ENCODE measurements around the gene AKAP10.
"Not testable (repeated sequence)": the region's sequence is repeated elsewhere in the genome, so short reads cannot be mapped to it uniquely, and the experiment has no call there.

The AKAP10 gene

DNA sequence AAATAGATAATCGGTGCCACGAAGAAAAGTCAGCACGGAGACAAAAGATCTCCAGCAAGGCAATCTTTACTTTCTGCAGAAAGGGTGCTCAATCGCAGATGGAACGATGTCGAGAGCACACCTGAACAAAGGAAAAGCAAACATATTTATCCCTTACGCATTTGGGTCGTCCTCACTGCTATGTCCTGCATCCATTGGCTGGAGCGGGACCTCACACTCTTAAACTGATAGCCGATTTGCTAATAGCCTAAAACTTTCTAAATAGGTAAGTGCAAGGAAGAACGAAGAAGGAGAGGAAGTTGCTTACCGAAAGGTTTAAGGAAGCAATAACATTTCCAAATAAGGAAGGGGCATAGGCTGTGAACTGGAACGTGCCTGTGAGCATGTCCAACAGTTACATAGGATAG lies 1.2 kb upstream of the AKAP10 start:
- no peak for DNase-seq (ENCODE audit: low read depth)

DNA sequence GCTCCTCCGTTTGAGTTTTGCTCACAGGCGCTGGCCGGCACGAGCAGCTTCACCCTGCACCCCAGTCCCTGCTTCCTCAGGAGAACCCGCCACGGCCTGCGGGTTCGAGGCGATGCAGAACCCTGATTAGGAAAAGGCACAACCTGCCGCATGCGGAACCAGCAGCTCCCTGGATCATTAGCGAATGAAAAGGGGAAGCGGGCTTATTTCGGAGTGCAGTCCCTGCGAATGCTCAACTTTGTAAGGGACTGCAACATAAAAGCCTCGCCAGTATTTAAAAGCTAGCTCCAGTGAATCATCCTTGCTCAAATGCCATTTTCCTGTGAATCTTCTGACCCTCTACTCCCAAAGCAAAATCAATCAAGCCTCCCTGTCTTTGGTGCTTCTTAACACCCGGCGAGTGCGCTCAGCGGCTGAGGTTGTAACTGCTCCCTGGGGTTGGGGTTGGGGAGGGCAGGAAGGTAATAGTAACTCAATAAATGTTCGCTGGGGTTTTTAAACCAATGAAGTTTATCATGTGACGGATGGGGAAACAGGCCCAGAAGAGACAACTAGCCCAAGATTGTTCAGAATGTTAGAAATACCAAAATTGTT lies 678 bp upstream of the AKAP10 start:
- no peak for DNase-seq (ENCODE audit: low read depth)

DNA sequence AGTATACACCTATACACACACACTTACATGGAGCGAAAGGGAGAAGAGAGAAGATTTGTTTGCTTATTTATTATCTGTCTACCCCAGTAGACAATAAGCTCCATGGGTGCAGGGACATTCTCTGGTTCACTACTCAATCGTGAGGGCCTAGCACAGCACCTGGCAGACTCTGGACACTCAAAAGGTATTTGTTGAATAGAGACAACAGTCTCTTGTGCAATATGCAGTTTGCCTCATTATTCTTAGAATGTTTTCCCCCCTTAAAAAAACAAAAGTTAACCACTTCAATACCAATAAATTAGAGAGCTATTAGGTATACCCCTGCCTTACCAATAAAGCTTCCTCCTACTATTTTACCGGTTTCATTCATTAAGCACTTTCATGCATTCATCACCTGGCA lies 2.0 kb downstream of the AKAP10 start:
- DNase-seq (ENCODE audit: low read depth): no peak

DNA sequence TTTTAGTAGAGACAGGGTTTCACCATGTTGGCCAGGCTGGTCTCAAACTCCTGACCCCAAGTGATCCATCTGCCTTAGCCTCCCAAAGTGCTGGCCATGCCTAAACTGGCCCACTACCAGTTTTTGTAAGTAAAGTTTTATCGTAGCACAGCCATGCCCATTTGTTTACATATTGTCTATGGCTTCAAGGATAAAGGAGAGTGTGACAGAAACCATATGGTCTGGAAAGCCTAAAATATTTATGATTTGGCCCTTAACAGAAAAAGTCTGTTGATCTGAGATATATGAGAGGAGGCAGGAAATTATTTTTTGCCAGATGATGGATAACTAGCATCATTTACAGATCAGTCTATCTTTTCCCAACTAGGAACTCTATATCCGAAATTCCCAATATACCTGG lies 4.5 kb downstream of the AKAP10 start:
- no peak for DNase-seq (ENCODE audit: low read depth)

DNA sequence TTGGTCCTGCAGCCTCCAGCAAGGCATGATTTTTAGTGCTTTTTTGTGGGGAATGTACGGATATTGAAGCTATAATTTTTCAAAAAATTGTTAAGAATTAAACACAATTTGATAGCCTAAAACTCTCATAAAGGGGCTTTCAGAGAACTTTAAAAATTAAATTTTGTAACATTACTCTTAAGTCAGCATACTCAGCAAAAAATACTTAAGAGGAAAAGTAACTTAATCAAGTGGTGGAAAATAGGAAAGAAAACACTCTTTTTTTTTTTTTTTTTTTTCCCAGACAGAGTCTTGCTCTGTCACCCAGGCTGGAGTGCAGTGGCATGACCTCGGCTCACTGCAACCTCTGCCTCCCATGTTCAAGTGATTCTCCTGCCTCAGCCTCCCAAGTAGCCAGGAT lies 14.7 kb downstream of the AKAP10 start:
- not testable (repeated sequence) for DNase-seq (ENCODE audit: low read depth)

DNA sequence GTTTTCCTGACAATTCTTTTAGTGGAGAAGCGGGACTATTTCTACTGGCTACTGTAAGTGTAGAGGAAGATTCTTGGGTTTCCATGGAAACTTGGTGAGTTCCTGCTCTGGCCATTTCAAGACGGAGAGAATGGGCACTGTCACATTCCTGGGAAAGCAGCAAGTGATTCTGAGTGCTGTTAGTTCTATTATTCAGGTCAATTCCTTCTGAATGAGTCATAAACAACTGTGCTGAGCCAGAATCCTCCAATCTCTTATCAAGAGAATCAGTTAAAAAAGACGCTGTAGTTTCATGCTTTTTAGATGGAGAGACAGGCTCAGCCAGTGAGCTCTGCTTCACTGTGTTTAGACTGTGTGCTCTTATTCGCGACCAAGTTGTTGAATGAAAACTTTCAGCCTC lies 19.6 kb downstream of the AKAP10 start:
- no peak for DNase-seq (ENCODE audit: low read depth)

GRCh38 chr17:19955099-19955498 lies 22.5 kb downstream of the AKAP10 start:
- no peak for DNase-seq (ENCODE audit: low read depth)

- DNase-seq (ENCODE audit: low read depth): not testable (repeated sequence)
Observed at GRCh38 chr17:19951411-19951810, 26.2 kb downstream of the AKAP10 start.

GRCh38 chr17:19950624-19951195 lies 26.9 kb downstream of the AKAP10 start:
- DNase-seq (ENCODE audit: low read depth): not testable (repeated sequence)

DNA sequence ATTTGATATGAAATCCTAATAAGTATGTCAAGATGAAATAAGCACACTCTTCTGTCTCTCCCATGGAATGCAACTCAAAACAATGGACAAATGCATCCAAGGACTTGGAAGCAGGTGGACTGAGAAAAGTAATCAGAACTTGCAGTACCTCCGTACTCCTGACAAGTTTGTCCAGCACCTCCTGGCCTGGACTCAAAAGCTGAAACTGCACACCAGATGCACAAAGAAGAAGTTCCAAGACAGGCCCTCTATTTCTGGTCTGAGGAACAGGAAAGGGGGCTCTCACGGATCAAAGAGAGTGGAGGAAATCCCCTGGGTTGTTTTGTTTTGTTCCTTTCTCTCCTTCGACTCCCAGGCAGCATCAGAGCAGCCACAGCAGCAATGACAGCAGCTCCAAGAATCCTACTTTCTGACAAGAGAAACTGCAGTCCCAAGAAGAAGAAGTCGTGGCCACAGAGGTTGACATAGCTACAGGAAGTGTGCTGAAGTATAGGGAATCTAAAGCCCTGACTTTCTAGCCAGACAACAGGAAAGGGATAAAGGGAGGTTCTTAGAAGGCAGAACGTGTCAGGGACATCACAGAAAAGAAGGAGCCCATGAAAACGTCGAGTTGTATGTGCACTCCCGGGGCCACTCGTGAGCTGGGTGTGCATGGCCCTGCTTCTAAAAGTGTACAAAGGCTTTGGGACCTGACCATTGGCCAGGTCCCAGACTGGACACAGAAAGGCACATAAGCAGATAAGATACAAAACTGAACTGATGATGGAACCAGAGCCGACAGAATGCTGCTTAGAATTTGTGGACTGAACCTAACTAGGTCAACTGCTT lies 29.3 kb downstream of the AKAP10 start:
- no peak for DNase-seq (ENCODE audit: low read depth)

DNA sequence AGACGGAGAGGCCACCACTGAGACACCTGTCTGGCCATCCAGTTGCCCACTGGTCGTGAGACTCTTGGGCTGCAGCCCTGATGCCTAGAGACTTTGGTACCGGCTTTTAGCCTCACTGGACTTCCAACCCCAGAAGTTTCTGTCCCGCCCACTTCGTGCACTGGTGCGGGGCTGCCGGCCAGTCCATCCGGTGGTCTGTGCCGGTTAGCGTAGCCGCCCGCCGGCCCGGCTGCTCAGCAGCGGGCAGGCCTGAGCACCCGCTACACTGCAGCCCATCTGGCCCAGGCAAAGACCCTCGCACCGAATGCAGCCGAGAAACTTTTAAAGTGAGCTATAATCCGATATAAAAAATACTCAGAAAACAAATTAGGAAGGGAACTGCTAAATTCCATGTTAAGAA lies 30.7 kb downstream of the AKAP10 start:
- DNase-seq (ENCODE audit: low read depth): no peak

DNA sequence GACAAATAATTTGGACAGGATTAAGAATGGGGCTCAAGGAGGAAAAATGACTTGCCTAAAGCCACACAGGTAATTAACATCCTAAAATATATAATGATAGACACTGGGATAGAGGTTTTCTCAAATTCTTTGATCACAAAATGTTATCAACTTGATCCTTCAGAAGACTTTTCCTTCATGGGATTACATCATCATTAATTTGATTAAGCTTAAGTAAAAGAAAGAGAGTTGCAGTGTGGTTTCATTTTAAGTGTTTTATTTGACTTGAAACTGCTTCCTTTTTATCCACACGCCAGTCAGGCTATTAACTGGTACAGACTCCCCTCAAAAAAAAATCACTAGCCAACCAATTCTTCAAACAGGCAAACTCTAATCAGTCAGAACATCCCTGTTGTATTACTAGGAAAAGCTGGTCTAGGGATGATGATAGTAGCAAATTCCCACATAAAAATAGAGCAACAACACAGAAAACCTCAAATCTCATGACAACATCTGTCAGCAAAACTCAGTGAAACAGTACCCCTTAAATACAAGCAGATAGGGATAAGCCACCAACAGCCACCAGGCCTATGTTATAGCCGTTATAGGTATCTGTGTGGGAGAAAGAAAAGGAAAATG lies 32.5 kb downstream of the AKAP10 start:
- no peak for DNase-seq (ENCODE audit: low read depth)

DNA sequence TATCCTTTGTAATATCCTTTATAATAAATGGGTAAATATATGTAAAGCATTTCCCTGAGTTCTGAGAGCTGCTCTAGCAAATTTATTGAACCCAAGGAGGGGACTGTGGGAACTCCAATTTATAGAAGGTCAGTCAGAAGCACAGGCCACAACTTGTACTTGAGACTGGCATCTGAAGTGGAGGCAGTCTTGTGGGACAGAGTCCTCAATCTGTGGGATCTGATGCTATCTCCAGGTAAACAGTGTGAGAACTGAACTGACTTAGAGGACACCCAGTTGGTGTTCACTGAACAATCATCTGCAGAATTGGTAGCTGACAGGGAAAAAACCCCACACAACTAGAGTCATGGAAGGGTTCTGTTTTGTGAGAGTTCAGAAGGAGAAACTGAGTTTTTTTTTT lies 34.0 kb downstream of the AKAP10 start:
- no peak for DNase-seq (ENCODE audit: low read depth)

DNA sequence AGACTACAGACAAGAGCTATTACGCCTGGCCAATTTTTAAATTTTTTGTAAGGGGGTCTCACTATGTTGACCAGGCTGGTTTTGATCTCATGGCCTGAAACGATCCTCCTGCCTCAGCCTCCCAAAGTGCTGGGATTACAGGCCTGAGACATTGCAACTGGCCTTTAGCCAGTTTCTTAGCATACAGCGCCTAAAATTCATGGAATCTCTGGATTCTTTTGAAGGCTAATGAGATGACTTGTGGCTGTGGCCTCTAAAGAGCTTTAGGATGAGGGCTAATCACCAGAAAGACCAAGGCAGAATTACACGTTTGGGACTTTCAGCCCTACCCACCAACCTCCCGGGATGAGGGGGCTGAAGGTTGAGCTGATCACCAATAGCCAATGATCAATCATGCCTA lies 34.6 kb downstream of the AKAP10 start:
- no peak for DNase-seq (ENCODE audit: low read depth)

DNA sequence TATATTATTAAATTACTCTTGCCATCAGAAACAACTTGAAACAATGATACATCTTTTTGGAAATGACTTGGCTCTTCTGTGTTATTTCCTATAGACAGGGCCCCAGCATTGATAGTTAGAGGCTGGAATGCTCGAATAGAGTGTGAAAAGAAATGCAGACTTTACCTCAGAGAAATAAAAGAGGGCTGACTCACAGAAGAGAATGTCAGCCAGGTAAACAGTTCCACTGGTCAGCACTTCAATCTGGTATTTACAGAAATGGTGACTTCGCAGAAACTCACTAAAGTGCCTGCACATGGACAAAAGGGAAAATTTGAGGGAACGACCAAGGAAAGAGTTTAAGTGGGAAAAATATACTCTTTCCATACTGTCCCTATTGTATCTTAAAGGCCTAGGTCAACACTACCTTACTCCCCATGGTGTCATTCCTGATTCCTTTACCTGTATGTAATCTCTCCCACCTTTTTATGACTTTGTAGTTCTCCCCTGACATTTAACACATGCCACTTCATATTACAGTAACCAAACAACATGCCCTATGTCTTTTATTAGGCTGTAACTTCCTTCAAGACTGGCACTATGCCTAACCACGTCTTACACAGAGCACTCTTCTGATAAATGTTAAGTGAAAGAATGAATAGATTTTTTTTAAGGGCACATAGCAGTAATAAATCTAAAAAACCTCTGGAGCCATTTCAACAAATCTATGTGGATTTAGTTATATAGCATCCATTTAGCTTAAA lies 36.7 kb downstream of the AKAP10 start:
- no peak for DNase-seq (ENCODE audit: low read depth)

DNA sequence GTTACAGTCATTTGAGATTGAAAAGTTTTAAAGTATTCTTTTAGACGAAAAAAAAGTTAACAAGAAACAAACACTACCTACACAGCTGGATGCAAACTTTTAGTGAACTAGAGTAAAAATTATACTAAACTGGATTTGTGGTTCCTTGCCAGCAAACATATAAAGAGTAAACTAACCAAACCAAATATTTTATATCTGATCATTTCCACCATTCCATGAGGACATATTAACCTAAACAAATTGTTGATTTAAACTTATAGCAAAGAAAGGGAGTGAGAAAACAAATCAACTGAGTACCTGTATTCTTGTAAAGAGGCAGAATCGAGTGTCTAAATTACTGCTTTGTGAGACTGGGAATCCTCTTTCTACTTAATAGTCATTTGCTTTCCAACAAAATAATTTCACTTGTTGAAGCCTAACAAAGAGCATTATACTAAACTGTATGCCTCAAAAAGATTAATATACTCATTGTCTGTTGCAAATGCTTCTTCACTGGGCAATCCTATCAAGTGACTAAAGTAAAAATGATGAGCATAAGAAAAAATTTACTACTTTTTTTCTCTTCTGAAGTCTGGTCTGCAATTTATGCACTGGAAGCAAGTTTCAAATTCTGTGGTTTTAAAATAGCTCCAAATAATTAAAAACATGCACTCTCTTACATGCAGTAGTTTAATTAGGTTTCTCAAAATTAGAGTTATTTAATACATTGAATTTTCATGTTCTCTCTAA lies 37.5 kb downstream of the AKAP10 start:
- no peak for DNase-seq (ENCODE audit: low read depth)

DNA sequence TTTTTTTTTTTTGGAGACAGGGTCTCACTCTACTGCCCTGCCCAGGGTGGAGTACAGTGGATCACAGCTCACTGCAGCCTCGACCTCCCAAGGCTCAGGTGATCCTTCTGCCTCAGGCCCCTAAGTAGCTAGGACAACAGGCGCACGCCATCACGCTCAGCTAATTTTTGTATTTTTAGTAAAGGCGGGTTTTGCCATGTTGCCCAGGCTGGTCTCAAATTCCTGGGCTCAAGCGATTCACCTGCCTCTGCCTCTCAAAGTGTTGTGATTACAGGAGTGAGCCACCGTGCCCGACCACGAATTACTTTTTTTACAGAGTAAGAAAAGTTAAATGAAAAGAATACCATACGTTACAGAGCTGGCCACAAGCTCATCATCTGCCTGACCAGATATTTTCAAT lies 38.9 kb downstream of the AKAP10 start:
- DNase-seq (ENCODE audit: low read depth): no peak

DNA sequence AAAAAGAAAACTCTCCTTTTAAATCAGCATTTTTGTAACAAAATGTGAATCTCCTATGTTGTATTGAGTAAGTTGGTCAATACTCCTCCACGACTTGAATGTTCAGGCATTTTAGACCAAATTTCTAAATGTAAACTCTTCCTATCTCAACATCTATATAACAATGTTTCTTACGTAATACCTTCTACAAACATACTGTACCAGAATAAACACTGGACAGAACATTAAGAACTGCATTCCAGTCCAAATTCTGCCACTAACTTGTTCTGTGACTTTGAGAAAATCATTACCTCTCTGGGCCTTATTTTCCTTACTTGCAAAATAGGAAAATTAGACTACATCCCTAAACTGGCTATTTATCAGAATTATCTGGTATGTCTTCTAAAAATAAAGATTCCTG lies 40.1 kb downstream of the AKAP10 start:
- DNase-seq (ENCODE audit: low read depth): no peak

DNA sequence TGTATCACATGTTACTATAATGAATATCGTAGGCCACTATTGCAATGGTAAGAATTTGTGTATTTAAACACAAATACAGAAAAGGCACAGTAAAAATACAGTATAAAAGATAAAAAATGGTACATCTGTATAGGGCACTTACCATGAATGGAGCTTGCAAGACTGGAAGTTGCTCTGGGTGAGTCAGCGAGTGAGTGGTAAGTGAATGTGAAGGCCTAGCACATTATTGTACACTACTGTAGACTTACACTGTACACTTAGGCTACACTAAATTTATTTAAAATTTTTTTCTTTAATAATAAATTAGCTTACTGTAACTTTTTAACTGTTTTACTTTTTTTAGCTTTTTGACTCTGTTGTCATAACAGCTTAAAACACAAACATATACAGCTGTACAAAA lies 42.5 kb downstream of the AKAP10 start:
- no peak for DNase-seq (ENCODE audit: low read depth)

- DNase-seq (ENCODE audit: low read depth): no peak
Observed at GRCh38 chr17:19933628-19934027, 44.0 kb downstream of the AKAP10 start.

DNA sequence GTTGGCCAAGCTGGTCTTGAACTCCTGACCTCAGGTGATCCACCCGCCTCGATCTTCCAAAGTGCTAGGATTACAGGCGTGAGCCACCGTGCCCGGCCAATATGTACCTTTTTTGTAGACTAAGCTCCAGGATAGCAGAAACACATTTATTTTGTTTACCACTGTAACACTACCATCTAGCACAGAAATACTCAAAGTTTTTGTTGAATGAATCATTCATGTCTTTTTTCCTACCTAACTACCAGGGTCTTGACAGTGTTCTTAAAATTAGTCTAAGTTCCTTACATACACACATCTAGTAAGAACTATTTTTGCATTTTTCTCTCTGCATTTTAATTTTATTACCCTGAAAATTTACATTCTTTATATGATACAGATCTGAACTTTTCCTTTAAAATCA lies 44.4 kb downstream of the AKAP10 start:
- no peak for DNase-seq (ENCODE audit: low read depth)

- DNase-seq (ENCODE audit: low read depth): no peak
Observed at GRCh38 chr17:19928299-19928698, 49.3 kb downstream of the AKAP10 start.

All from stimulated activated CD8-positive, alpha-beta memory T cell treated with anti-CD3 and anti-CD28 coated beads, Interleukin-15, amount 100 ng/mL, for 1 hour (primary cell).